Liver (tissue), 9 donors: ENCODE results near the gene NEURL1. TPM values are rescaled to one million over a fixed set of nuclear protein-coding genes. Genes with fewer than 3 reads are reported as not detected.

ENCODE experiments used
- DNase-seq: peaks from one replicate; pipeline ENCODE4 v3.0.0-alpha.2; 2017; ENCODE audit warnings: low spot score
- H3K27ac ChIP-seq, 2 donors: one replicate each; pipeline ENCODE4 v1.7.0; 2013; ENCODE audit warnings: inconsistent platforms in 2 of 2, low read length in 2 of 2, control low read depth in 1 of 2, low read depth in 1 of 2, mild to moderate bottlenecking in 1 of 2
- H3K27me3 ChIP-seq, 4 donors: one replicate each; pipeline versions ENCODE4 v1.6.1 to v1.7.0; 2013; ENCODE audit warnings: low read length in 3 of 4, inconsistent platforms in 1 of 4, mild to moderate bottlenecking in 1 of 4, moderate library complexity in 1 of 4; ENCODE audit not compliant: control insufficient read depth in 4 of 4, insufficient read depth in 4 of 4
- H3K36me3 ChIP-seq, 4 donors: one replicate each; pipeline versions ENCODE4 v1.6.1 to v1.7.0; 2013; ENCODE audit warnings: low read length in 3 of 4, mild to moderate bottlenecking in 3 of 4, low read depth in 1 of 4, moderate library complexity in 1 of 4; ENCODE audit not compliant: control insufficient read depth in 4 of 4, insufficient read depth in 3 of 4
- H3K4me1 ChIP-seq, 4 donors: one replicate each; pipeline versions ENCODE4 v1.6.1 to v1.7.0; 2013; ENCODE audit warnings: low read length in 3 of 4, mild to moderate bottlenecking in 3 of 4, moderate library complexity in 1 of 4; ENCODE audit not compliant: control insufficient read depth in 4 of 4, insufficient read depth in 4 of 4
- H3K4me3 ChIP-seq, 3 donors: one replicate each; pipeline versions ENCODE4 v1.6.1 to v1.7.0; 2013; ENCODE audit warnings: low read length in 3 of 3, control low read depth in 1 of 3, low read depth in 1 of 3, mild to moderate bottlenecking in 1 of 3
- H3K9ac ChIP-seq, 2 donors: one replicate each; pipeline ENCODE4 v1.7.0; 2013; ENCODE audit warnings: low read length in 2 of 2, mild to moderate bottlenecking in 2 of 2, moderate library complexity in 2 of 2, control low read depth in 1 of 2, low read depth in 1 of 2
- H3K9me3 ChIP-seq, 4 donors: one replicate each; pipeline versions ENCODE4 v1.6.1 to v1.7.0; 2013; ENCODE audit warnings: low read length in 3 of 4; ENCODE audit not compliant: control insufficient read depth in 4 of 4
- EGR1 ChIP-seq, 2 donors: IDR thresholded peaks; 2 replicates each; pipeline ENCODE4 v1.6.1; 2016 to 2018; ENCODE audit warnings: antibody characterized with exemption in 2 of 2, low read depth in 2 of 2
- FOXA1 ChIP-seq: IDR thresholded peaks from 2 replicates; pipeline ENCODE4 v1.6.1; 2016; ENCODE audit warnings: antibody characterized with exemption
- GABPA ChIP-seq, 2 donors: IDR thresholded peaks in 1 of 2; conservative IDR thresholded peaks in 1 of 2; 2 replicates each; pipeline ENCODE4 v1.6.1; 2016; ENCODE audit warnings: antibody characterized with exemption in 2 of 2, mild to moderate bottlenecking in 1 of 2, moderate library complexity in 1 of 2
- HNF4A ChIP-seq, 2 donors: conservative IDR thresholded peaks; 2 replicates each; pipeline ENCODE4 v1.6.1; 2016; ENCODE audit warnings: antibody characterized with exemption in 2 of 2, mild to moderate bottlenecking in 2 of 2
- HNF4G ChIP-seq: IDR thresholded peaks from 2 replicates; pipeline ENCODE4 v1.6.1; 2016; ENCODE audit warnings: antibody characterized with exemption
- NR2F2 ChIP-seq: IDR thresholded peaks from 2 replicates; pipeline ENCODE4 v1.6.1; 2016; ENCODE audit warnings: antibody characterized with exemption
- RAD21 ChIP-seq, 2 donors: IDR thresholded peaks; 2 replicates each; pipeline ENCODE4 v1.6.1; 2016; ENCODE audit warnings: antibody characterized with exemption in 2 of 2, mild to moderate bottlenecking in 2 of 2
- RXRA ChIP-seq, 2 donors: IDR thresholded peaks; 2 replicates each; pipeline ENCODE4 v1.6.1; 2017 to 2018; ENCODE audit warnings: antibody characterized with exemption in 2 of 2, mild to moderate bottlenecking in 1 of 2
- SP1 ChIP-seq: IDR thresholded peaks from 2 replicates; pipeline ENCODE4 v1.6.1; 2018; ENCODE audit warnings: antibody characterized with exemption, mild to moderate bottlenecking
- WGBS: extraction: QIAGEN DNeasy Blood & Tissue Kit; methylation state at CpG from one replicate; pipeline ENCODE4 v1.1.7; 2013; 5-methylcytosine and 5-hydroxymethylcytosine counted together
- polyA plus RNA-seq, 2 donors: library from polyadenylated mRNA; stranded (reverse) in 1 of 2; unstranded in 1 of 2; fragments of 200-250 nt in 1 of 2; fragments of >200 nt in 1 of 2; fragmentation: Nextera tagmentation in 1 of 2; extraction: Ambion mirVana in 1 of 2; gene quantifications; one replicate each; pipeline versions ENCODE4 v1.2.1 to v1.2.3, GENCODE V29; 2013 to 2015
- total RNA-seq, 2 donors: library from RNA; depleted of rRNA; stranded (reverse); fragments of >200 nt; gene quantifications; one replicate each; pipeline ENCODE4 v1.2.3, GENCODE V29; 2014
- TF ChIP-seq, protein P1 (sequence below): IDR thresholded peaks from 2 replicates; pipeline ENCODE4 v1.6.1; 2016; ENCODE audit warnings: antibody characterized with exemption
- TF ChIP-seq, protein P2 (sequence below): IDR thresholded peaks from 2 replicates; pipeline ENCODE4 v1.6.1; 2016; ENCODE audit warnings: antibody characterized with exemption
- TF ChIP-seq, protein P3 (sequence below): IDR thresholded peaks from 2 replicates; pipeline ENCODE4 v1.6.1; 2016; ENCODE audit warnings: antibody characterized with exemption
- donor health status: healthy.
- donor health status: healthy.
- donor health status: healthy.
- donor health status: healthy.
- donor health status: healthy.

NEURL1 gene
- total and polyA plus RNA-seq, 4 donors: 0.11 to 3.9 (median 0.74) TPM

DNA sequence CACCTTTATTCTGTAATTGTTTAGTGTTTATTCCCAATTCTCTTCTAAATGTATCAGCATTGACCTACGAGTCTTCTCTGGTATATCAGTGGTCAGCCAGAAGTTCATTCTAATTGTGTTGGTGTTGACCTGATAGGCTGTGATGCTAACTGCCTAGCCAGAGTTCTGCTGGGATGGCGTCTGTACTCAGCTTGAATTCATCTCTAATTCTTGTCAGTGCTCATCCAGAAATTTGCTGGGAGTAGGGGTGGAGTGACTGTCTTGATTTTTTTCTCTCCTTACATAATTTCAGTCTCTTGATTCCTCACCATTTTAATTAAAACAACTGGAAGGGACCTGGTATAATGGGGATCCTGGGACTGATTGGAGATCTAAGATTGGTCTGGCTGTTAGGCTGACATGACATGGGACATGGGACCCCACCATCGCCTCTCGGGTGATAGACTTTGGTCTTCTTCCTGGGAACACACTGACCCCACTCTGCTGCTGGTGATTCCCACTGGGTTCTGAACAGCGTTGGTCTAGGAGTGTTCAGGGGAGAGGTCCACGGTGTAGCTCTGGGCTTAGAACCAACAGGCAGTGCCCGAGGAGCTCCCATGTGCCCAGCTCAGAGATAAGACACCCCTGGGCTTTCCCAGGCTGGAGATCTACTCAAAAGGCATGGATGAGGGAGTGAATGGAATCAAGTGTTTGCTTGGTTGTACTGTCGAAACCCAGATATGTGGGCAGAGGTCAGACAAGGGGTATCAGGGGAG lies 3.8 kb downstream of the NEURL1 start:
- no peak for DNase-seq
- peaks cover 2 to 14% (median 9%) of the 10 kb centered on the region in 4 donors for H3K4me1 ChIP-seq
- no peak for TF ChIP-seq RXRA (IDR thresholded peaks at IDR 0.05)
- TF ChIP-seq, protein P1, sequence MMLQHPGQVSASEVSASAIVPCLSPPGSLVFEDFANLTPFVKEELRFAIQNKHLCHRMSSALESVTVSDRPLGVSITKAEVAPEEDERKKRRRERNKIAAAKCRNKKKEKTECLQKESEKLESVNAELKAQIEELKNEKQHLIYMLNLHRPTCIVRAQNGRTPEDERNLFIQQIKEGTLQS: no peak
- no peak for TF ChIP-seq RAD21 (IDR thresholded peaks at IDR 0.05)
- TF ChIP-seq, protein P2, sequence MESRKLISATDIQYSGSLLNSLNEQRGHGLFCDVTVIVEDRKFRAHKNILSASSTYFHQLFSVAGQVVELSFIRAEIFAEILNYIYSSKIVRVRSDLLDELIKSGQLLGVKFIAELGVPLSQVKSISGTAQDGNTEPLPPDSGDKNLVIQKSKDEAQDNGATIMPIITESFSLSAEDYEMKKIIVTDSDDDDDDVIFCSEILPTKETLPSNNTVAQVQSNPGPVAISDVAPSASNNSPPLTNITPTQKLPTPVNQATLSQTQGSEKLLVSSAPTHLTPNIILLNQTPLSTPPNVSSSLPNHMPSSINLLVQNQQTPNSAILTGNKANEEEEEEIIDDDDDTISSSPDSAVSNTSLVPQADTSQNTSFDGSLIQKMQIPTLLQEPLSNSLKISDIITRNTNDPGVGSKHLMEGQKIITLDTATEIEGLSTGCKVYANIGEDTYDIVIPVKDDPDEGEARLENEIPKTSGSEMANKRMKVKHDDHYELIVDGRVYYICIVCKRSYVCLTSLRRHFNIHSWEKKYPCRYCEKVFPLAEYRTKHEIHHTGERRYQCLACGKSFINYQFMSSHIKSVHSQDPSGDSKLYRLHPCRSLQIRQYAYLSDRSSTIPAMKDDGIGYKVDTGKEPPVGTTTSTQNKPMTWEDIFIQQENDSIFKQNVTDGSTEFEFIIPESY: no peak
- TF ChIP-seq HNF4G: no peak
- TF ChIP-seq, protein P3, sequence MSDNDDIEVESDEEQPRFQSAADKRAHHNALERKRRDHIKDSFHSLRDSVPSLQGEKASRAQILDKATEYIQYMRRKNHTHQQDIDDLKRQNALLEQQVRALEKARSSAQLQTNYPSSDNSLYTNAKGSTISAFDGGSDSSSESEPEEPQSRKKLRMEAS: no peak
- no peak for TF ChIP-seq HNF4A (conservative IDR thresholded peaks at IDR 0.05)
- no peak for TF ChIP-seq FOXA1
- no peak for TF ChIP-seq SP1

GRCh38 chr10:103498936-103499638 lies 5.6 kb downstream of the NEURL1 start:
- peaks cover 0 to 5% (median 3%) of the 10 kb centered on the region in 4 donors for H3K27me3 ChIP-seq
- WGBS: 80% methylated on average over 5 of the region's 5 CpGs
- no peaks in the 10 kb centered on the region for H3K36me3 ChIP-seq
- H3K9ac ChIP-seq: no peak overlapping the region
- DNase-seq: no peak
- H3K27ac ChIP-seq: no peak overlapping the region
- H3K9me3 ChIP-seq: no peaks in the 10 kb centered on the region
- H3K4me3 ChIP-seq: no peak overlapping the region
- H3K4me1 ChIP-seq: peaks cover 0 to 5% (median 3%) of the 10 kb centered on the region in 4 donors
- TF ChIP-seq HNF4G (no peak), RAD21 (IDR thresholded peaks at IDR 0.05) (no peak), EGR1 (IDR thresholded peaks at IDR 0.05; ENCODE audit: low read depth in 2 of 2) (no peak), GABPA (IDR thresholded peaks at IDR 0.05 in 1 of 2, conservative IDR thresholded peaks at IDR 0.05 in 1 of 2) (no peak), NR2F2 (no peak), SP1 (no peak), RXRA (IDR thresholded peaks at IDR 0.05) (no peak), HNF4A (conservative IDR thresholded peaks at IDR 0.05) (no peak)
- TF ChIP-seq, protein P1: no peak
- TF ChIP-seq, protein P2: no peak

More for the DNA sequence above, 3.8 kb downstream of the NEURL1 start:
- Histone ChIP-seq H3K27ac (no peak overlapping the region), H3K36me3 (no peaks in the 10 kb centered on the region), H3K27me3 (peaks cover 0 to 8% (median 5%) of the 10 kb centered on the region in 4 donors), H3K9me3 (no peaks in the 10 kb centered on the region), H3K4me3 (no peak overlapping the region), H3K9ac (no peak overlapping the region)
- 76% methylated on average over 8 of the region's 8 CpGs for WGBS
